ENCODE measurements around the gene CERS1.

DNA sequence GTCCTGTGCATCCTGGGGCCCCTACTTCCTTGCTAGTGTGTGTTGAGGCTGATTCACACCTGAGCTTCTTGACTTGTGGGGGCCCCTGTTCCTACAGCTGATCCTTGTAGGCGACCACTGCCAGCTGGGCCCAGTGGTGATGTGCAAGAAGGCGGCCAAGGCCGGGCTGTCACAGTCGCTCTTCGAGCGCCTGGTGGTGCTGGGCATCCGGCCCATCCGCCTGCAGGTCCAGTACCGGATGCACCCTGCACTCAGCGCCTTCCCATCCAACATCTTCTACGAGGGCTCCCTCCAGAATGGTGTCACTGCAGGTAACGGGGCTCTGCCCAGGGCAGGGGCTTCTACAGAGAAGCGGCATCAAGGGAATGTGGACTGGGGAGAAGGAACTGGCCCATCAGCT lies 38.7 kb downstream of the CERS1 start:
- TF ChIP-seq, protein P1, sequence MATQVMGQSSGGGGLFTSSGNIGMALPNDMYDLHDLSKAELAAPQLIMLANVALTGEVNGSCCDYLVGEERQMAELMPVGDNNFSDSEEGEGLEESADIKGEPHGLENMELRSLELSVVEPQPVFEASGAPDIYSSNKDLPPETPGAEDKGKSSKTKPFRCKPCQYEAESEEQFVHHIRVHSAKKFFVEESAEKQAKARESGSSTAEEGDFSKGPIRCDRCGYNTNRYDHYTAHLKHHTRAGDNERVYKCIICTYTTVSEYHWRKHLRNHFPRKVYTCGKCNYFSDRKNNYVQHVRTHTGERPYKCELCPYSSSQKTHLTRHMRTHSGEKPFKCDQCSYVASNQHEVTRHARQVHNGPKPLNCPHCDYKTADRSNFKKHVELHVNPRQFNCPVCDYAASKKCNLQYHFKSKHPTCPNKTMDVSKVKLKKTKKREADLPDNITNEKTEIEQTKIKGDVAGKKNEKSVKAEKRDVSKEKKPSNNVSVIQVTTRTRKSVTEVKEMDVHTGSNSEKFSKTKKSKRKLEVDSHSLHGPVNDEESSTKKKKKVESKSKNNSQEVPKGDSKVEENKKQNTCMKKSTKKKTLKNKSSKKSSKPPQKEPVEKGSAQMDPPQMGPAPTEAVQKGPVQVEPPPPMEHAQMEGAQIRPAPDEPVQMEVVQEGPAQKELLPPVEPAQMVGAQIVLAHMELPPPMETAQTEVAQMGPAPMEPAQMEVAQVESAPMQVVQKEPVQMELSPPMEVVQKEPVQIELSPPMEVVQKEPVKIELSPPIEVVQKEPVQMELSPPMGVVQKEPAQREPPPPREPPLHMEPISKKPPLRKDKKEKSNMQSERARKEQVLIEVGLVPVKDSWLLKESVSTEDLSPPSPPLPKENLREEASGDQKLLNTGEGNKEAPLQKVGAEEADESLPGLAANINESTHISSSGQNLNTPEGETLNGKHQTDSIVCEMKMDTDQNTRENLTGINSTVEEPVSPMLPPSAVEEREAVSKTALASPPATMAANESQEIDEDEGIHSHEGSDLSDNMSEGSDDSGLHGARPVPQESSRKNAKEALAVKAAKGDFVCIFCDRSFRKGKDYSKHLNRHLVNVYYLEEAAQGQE (IDR thresholded peaks at IDR 0.05; ENCODE audit: low read depth) = no peak
- TF ChIP-seq POLR2AphosphoS5 (IDR thresholded peaks at IDR 0.05; ENCODE audit: low read depth, low read length) (no peak), RAD21 (IDR thresholded peaks at IDR 0.05; ENCODE audit: low read depth) (no peak), EZH2phosphoT487 (IDR thresholded peaks at IDR 0.05; ENCODE audit: borderline replicate concordance) (no peak), EZH2 (IDR thresholded peaks at IDR 0.05) (no peak), ZNF274 (IDR thresholded peaks at IDR 0.05; ENCODE audit: low read depth, low read length) (no peak), EGR1 (IDR thresholded peaks at IDR 0.05; ENCODE audit: low read depth) (no peak), ZFX (IDR thresholded peaks at IDR 0.05) (no peak), POLR2A (IDR thresholded peaks at IDR 0.05; ENCODE audit: borderline replicate concordance, extremely low read depth, insufficient read depth, insufficient read length) (no peak), JUND (IDR thresholded peaks at IDR 0.05) (no peak)
- TF ChIP-seq, protein P2, sequence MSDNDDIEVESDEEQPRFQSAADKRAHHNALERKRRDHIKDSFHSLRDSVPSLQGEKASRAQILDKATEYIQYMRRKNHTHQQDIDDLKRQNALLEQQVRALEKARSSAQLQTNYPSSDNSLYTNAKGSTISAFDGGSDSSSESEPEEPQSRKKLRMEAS (IDR thresholded peaks at IDR 0.05) = no peak
- TF ChIP-seq, protein P3, sequence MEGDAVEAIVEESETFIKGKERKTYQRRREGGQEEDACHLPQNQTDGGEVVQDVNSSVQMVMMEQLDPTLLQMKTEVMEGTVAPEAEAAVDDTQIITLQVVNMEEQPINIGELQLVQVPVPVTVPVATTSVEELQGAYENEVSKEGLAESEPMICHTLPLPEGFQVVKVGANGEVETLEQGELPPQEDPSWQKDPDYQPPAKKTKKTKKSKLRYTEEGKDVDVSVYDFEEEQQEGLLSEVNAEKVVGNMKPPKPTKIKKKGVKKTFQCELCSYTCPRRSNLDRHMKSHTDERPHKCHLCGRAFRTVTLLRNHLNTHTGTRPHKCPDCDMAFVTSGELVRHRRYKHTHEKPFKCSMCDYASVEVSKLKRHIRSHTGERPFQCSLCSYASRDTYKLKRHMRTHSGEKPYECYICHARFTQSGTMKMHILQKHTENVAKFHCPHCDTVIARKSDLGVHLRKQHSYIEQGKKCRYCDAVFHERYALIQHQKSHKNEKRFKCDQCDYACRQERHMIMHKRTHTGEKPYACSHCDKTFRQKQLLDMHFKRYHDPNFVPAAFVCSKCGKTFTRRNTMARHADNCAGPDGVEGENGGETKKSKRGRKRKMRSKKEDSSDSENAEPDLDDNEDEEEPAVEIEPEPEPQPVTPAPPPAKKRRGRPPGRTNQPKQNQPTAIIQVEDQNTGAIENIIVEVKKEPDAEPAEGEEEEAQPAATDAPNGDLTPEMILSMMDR (IDR thresholded peaks at IDR 0.05 in 2 of 3, conservative IDR thresholded peaks at IDR 0.05 in 1 of 3; ENCODE audit: borderline replicate concordance in 1 of 3, insufficient read depth in 1 of 3, low read depth in 2 of 3, low read length in 2 of 3) = no peak

Measured in HCT116 (cell line).